GM18502 (cell line): ENCODE results near the gene HUS1.
A peak's percentile ranks its signal among the peaks of the same experiment; 100 is the strongest.
"Not testable (repeated sequence)": the region's sequence is repeated elsewhere in the genome, so short reads cannot be mapped to it uniquely, and the experiment has no call there.

Experiments
- ATAC-seq: cut with Tn5 transposase; IDR thresholded peaks from one replicate; pipeline ENCODE4 v1.9.1; 2021; ENCODE audit warnings: mild to moderate bottlenecking; ENCODE audit not compliant: unreplicated experiment, poor library complexity

The HUS1 gene

DNA sequence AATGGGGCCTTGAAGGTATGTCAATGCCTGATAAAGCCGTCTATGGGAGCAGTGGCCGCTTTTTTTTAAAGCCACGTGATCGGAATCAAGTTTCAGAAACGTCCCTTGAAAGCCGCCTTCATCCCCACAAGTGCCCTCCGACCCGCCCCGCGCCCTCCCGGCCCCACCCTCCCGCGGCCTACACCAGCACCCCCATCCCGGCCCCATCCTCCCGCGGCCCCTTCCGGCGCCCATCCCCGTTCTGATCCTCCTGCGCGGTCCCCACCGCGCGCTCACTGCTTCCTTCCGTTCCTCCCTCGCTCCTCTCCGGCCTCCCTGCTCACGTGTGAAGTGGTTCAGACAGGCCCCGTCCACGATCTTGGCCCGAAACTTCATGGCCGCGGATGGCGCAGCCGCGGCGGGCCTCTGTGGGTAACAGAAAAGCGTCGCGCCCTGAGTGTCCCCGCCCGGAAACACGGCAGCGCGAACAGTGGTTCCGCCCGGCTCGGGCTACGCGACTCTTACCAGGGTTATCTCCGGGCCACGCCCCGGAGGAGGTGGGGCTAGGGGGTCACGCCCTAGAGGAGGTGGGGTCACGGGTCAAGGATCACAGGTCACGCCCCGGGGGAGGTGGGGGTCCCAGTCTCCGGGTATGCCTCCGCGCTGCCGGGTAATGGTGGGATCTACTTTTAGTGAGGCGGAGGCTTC, at the start of gene HUS1:
HUS1 (minus strand) TSS at position 471 of the 687 bp plus-strand sequence; CDS start at position 375, 96 bp downstream.
- ATAC-seq, result peak; percentile 99

DNA sequence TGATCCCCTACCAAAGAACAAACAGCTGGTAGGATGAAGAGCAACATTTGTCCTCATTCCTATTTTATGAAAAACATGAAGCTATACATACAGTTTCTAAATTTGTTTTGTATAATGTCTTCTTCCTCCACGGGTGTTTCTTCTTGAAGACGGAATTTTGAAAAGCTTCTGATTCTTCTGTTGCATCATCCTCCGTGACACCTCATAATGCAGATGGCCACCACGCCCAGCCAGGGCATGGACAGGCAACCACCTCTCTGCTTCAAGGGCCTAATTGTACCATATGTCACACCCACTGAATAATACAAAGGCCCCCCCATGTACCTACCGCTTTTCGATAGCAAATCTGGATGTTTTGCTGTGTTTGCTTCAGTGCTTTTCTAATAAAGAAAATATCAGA, 49.5 kb upstream of the HUS1 start, which contains the start of gene SUN3:
SUN3 (minus strand) TSS at position 170 of the 400 bp plus-strand sequence; CDS start at position 1, 169 bp downstream.
- ATAC-seq, result no peak

GRCh38 chr7:48025624-48026023, 46.2 kb upstream of the HUS1 start:
- no peak for ATAC-seq

- no peak for ATAC-seq
Measured at GRCh38 chr7:48017674-48018073, 38.3 kb upstream of the HUS1 start.

DNA sequence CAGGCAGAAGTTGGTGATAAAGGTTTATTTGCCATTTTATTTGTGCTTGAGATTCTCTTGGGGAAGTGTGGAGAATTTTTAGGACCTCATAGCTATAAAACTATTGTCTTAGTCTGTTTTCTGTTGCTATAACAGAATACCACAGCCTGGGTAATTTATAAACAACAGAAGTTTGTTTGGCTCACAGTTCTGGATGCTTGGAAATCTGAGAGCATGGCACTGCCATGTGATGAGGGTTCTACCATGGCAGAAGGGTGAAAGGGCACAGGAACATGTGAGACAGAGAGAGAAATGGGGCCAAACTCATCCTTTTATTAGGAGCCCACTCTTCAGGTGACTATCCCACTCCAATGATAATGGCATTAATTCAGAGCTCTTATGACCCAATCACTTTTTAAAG, 37.2 kb upstream of the HUS1 start:
- ATAC-seq, result no peak

DNA sequence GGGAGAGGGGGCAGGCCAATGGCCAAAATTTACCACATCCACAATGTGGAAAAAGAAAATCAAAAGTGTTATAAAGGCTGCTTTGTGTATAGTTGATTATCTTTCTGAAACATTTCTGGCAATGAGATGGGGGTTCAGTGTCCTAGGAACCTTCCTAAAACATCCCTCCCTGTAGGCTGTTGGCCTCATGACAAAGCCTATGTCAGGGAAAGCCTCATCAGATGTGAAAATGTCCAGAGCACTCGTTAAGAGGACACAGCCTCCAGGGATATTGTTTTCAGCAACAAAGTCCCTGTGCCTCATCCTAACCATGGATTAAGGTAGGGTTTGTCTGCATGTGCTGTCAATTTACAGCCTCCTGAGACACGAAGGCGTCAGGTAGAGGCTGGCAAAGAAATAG, 32.5 kb upstream of the HUS1 start:
- ATAC-seq, result no peak

GRCh38 chr7:48011323-48011722, 31.9 kb upstream of the HUS1 start:
- ATAC-seq, result no peak

DNA sequence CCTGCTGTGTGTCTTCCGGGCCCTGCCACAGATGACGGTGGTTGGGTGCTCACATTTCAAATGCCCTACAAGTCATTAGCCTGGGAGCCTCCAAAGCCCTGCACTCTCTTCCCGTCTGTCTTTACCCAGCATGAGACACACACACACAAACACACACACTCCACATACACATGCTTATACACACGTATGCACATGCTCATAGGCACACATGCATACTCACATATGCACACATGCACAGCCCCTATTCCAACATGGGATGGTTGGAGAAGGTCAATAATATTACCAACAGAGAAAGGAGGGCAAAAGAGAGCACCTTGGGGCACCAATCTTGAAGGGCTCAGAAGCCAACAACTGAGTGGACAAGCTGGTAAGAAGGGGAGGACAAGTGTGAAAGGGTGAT, 30.5 kb upstream of the HUS1 start:
- no peak for ATAC-seq

- ATAC-seq, result no peak
Measured at GRCh38 chr7:48009257-48009656, 29.8 kb upstream of the HUS1 start.

DNA sequence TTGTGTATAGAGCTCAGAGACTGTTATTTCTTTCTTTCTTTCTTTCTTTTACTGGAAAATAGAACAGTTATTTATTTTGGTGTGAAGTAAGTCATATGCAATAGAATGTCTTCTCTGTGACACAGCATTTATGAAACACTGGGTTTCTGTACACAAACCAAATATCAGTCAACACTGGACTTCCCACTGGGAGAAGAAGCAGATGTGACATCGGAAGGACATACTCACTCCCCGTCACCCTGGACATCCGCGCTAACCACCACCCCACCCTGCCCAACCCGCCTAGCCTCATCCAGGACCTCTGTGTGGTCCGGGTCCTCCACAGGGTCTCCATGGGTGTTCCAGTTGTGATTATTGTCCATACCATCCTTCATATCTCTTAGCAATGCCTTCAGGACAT, 27.5 kb upstream of the HUS1 start:
- ATAC-seq, result no peak

- no peak for ATAC-seq
Measured at GRCh38 chr7:48004638-48005037, 25.2 kb upstream of the HUS1 start.

DNA sequence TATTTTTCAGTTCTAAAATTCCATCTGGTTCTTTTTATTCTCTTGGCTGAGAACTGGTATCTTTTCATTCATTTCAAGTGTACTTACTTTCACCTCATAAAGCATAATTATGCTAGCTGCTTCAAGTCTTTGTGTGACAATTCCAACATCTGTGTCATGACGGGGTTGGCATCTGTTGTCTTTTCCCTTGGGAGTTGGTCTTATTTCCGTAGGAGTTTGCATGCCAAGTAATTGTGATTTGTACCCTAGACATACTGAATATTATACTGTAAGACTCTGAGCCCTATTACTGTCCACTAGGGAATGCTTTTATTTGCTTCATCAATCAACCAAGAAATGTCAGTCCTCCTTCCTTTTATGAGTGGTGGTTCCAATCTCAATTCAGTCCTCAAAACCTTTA, 24.6 kb upstream of the HUS1 start:
- ATAC-seq, result no peak

DNA sequence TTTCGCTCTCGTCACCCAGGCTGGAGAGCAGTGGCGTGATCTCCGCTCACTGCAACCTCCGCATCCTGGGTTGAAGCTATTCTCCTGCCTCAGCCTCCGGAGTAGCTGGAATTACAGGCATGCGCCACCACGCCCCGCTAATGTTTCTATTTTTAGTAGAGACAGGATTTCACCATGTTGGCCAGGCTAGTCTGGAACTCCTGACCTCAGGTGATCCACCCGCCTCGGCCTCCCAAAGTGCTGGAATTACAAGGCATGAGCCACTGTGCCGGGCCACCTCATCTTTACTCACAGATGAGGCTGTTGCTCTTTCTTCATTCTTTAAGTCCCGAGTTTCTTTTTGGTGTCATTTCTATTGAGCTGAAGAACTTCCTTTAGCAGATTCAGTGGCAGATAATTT, 20.7 kb upstream of the HUS1 start:
- not testable (repeated sequence) for ATAC-seq

GRCh38 chr7:47999413-47999812, 20.0 kb upstream of the HUS1 start:
- no peak for ATAC-seq

DNA sequence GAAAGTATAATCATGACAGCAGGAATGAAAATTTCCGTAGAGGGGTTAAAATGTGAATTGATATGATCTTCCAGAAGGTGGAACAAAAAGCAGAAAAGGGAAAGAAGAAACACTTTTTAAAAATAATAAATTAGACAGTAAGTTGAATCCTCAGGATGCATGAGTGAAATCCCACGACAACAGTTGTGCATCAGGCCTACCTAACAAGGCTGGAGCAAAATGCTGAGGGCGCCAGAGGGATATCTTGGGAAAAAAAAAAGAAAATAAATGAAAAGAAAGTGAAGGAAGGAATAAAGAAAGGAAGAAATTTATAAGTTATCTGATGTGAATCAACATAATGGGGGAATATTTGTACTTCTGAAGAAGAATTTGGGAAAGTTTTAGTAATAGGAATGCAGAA, 13.0 kb upstream of the HUS1 start:
- no peak for ATAC-seq

DNA sequence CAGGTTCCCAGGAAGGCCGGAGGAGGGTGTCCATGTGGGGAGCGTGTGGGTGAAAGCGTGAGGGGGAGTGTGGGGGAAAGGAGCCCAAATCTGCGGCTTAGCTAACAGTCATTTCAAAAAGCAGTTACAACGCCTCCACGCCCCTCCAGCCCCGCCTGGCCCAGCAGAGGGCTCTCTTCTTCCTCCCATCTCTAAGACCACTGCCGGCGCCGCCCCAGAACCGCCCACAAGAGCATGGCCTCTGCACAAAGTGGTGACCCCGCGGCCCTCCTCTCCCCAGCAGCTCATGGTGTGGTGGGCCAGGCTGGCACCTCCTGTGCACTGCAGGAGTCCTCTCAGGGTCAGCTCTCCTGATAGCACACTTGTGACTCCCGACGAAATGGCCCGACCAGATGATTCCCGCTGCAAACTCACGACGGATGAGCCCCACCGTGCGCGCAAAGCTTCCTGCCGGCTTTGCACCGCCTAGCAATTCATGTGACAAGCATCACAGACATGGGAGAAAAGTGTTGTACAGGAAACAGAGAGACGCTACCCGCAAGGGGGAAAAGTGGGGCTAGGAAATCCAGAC, 12.4 kb upstream of the HUS1 start:
- ATAC-seq, result peak; percentile 99

DNA sequence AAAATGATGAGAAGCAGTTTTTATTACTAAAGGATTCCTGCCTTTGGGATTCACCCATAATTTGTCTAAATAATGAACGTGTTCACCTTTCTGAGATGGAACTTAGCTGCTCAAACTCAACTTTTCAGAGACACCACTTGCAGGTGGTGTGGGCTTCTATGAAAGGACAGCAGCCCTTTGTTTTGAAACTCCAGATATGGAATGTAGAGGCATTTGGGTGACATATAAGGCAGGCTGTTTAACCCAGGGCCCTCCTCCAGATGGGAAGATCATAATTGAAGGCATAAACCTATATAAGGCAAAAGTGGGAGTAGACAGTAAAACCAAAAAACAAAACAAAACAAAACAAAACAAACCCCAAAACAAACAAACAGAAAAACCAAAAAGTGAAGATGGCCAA, 11.9 kb upstream of the HUS1 start:
- ATAC-seq, result no peak

DNA sequence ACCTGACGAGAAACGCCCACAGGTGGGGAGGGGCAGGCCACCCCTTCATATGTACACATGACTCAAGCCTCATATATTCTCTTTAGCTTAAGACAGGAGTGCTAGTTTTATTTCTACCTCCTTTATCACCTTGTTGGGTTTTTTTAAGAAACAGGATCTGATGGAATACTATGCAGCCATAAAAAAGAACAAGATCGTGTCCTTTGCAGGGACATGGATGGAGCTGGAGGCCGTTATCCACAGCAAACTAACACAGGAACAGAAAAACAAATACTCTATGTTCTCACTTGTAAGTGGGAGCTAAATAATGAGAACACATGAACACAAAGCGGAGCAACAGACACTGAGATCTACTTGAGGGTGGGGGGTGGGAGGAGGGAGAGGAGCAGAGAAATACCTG, 11.2 kb upstream of the HUS1 start:
- ATAC-seq, result no peak

DNA sequence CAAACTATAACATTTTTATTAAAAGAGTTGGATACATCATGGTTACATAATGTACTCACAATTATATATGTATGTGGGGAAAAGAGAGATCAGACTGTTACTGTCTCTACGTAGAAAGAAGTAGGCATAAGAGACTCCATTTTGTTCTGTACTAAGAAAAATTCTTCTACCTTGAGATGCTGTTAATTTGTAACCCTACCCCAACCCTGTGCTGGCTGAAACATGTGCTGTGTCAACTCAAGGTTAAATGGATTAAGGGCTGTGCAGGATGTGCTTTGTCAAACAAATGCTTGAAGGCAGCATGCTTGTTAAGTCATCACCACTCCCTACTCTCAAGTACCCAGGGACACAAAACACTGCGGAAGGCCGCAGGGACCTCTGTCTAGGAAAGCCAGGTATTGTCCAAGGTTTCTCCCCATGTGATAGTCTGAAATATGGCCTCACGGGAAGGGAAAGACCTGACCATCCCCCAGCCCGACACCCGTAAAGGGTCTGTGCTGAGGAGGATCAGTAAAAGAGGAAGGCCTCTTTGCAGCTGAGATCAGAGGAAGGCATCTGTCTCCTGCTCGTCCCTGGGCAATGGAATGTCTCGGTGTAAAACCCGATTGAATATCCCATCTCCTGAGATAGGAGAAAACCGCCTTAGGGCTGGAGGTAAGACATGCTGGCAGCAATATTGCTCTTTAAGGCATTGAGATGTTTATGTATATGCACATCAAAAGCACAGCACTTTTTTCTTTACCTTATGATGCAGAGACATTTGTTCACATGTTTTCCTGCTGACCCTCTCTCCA, 10.4 kb upstream of the HUS1 start:
- ATAC-seq, result not testable (repeated sequence)

- ATAC-seq, result no peak
Measured at GRCh38 chr7:47988496-47989386, 9.3 kb upstream of the HUS1 start.
